Muscle layer of colon (tissue), 2 donors: ENCODE data around the gene FGD5.
"Not testable (repeated sequence)": the region's sequence is repeated elsewhere in the genome, so short reads cannot be mapped to it uniquely, and the experiment has no call there.

Source experiments
- H3K27ac ChIP-seq: one replicate; pipeline ENCODE4 v1.7.0; 2013; ENCODE audit warnings: low read depth, mild to moderate bottlenecking, low read length, moderate library complexity
- H3K27me3 ChIP-seq, 2 donors: one replicate each; pipeline ENCODE4 v1.7.0; 2013; ENCODE audit warnings: low read length in 2 of 2, mild to moderate bottlenecking in 2 of 2; ENCODE audit not compliant: insufficient read depth in 2 of 2, control insufficient read depth in 1 of 2
- H3K36me3 ChIP-seq: one replicate; pipeline ENCODE4 v1.7.0; 2013; ENCODE audit warnings: mild to moderate bottlenecking, low read length; ENCODE audit not compliant: insufficient read depth
- H3K4me1 ChIP-seq: one replicate; pipeline ENCODE4 v1.7.0; 2013; ENCODE audit warnings: mild to moderate bottlenecking, low read length; ENCODE audit not compliant: insufficient read depth
- H3K4me3 ChIP-seq, 2 donors: one replicate each; pipeline ENCODE4 v1.7.0; 2013; ENCODE audit warnings: low read length in 2 of 2, low read depth in 1 of 2, mild to moderate bottlenecking in 1 of 2, moderate library complexity in 1 of 2
- H3K9ac ChIP-seq: one replicate; pipeline ENCODE4 v1.7.0; 2013; ENCODE audit warnings: low read length
- H3K9me3 ChIP-seq: one replicate; pipeline ENCODE4 v1.7.0; 2013; ENCODE audit warnings: mild to moderate bottlenecking, low read length
- donor health status: abdominal sarcoma.
- donor health status: Adenocarcinoma of cecum.

The FGD5 gene

DNA sequence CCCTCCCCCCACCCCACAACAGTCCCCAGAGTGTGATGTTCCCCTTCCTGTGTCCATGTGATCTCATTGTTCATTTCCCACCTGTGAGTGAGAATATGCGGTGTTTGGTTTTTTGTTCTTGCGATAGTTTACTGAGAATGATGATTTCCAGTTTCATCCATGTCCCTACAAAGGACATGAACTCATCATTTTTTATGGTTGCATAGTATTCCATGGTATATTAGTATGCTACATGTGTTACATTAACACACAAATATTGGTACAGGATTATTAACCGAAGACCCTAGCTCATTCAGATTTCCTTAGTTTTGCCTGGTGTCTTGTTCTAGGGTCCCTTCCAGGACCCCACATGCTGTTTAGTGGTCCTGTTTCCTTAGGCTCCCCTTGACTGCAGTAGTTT lies 84.7 kb downstream of the FGD5 start:
- H3K27me3 ChIP-seq, H3K4me3 ChIP-seq, H3K4me1 ChIP-seq, H3K9ac ChIP-seq, H3K27ac ChIP-seq, H3K9me3 ChIP-seq, H3K36me3 ChIP-seq: not testable (repeated sequence)

DNA sequence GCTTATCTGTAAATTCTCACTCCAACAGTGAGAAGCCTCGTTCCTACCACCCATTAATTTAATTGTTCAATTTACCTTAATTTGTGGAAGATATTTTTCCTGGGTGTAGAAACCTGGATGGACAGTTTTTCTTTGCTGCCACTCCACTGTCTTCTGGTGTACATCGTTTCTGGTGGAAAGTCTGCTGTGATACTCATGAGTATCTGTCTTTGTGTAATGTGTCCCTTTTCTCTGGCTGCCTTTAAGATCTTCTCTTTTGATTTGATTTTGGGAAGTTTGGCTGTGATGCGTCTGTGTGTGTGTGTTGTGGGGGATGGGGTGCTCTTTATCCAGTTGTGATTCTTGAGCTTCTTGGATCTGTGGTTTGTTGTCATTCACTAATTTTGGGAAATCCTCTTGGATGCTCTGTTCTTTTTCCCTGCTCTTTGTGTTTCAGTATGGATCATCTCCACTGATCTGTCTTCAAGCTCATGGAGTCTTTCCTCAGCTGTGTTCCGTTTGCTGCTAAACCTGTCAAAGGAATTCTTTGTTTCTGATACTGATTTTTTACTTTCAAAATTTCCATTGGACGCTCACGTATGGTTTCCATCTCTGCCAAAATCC lies 86.4 kb downstream of the FGD5 start:
- H3K4me1 ChIP-seq = no peaks in the 10 kb centered on the region
- no peaks in the 10 kb centered on the region for H3K36me3 ChIP-seq
- no peaks in the 10 kb centered on the region for H3K9me3 ChIP-seq
- H3K27me3 ChIP-seq = no peaks in the 10 kb centered on the region
- H3K4me3 ChIP-seq = no peak overlapping the region
- H3K9ac ChIP-seq = no peak overlapping the region
- no peak overlapping the region for H3K27ac ChIP-seq

DNA sequence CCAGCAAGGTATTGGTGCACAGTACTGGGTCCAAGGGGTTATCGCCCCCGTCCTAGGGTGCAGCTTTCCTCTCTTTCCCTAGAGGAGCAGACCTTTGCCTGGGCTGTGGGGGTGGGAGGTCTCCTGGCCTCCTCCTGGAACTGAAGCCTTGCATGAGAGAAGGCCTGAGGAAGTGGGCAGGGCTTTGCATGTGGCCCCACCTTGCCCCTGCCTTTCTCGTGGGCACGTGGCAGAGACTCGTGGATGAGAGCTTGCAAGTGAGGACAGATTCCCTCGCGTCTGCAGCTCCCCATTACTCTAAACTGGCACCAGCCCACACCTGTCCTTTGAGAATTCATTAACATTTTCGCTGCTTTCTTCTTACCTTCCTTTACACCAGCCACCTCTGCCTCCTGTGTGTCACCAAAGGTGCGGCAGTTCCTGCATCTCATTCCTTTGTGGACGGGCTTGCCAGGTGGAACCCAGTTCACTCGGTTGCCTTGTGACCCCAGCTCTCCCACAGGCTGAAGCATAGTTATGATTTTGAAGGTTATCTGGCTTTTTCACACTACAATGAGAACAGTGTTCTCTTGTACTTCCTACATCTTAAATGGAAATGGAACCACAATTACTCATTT lies 87.7 kb downstream of the FGD5 start:
- Histone ChIP-seq H3K9me3 (no peaks in the 10 kb centered on the region), H3K27me3 (no peaks in the 10 kb centered on the region), H3K36me3 (no peaks in the 10 kb centered on the region), H3K9ac (no peak overlapping the region), H3K4me3 (no peak overlapping the region), H3K27ac (no peak overlapping the region), H3K4me1 (no peaks in the 10 kb centered on the region)

DNA sequence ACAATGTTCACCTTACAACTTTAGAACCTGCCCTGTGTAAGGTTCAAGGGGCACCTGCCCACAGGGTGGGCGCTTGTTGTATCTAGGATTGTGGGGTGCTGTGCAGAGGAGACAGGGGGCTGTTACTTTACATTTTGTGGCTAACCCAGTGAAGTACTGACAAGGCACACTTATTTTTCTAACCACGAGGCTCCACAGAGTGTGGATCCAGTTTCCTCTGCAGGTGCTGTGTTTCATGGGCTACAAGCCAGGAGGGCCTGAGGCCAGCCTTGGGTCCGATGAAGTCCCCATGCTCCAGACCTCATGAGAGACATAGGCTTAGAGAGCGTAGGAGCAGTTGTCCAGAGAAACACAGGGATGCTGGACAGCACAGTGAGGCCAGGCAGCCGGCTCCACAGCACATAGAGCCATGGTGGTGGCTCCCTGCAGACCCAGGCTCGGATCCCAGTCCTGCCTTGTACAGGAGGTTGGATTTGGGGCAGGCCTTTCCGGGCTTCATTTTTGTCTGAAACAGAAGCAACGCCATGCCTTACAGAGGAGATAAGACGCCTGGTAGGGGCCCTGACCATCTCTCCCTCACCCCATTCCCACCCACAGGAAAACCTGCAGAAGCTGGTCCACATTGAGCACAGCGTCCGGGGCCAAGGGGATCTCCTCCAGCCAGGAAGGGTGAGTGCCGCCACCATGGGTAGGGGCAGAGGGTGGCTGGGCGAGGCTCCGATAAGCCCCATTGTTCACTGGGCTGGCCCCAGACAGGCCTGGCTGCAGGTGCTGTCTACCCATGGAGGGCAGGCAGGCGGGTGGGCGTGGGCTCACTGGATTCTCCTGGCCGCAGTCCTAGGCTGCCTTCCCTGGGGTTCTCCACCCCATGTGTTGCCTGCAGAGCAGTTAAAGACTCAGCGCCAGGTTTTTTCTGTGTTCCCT lies 88.5 kb downstream of the FGD5 start:
- Histone ChIP-seq H3K9ac (no peak overlapping the region), H3K36me3 (no peaks in the 10 kb centered on the region), H3K27ac (no peak overlapping the region)

DNA sequence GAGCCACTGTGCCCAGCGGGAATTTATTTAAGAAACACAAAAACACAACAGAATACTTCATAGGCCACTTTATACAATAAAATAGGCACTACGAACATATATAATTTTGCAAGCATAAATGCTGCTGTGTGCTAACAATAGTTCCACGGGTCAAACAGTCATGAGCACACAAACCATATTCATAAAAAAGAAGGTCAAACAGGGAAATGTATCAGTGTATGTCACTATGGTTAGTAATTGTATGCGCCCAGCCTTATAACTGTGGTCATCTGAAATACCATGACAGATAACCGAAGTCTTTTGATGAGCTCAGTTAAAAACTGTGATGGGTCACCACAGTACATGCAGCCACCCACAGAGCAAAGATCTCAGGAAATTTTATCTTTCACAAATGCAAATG lies 90.5 kb downstream of the FGD5 start:
- H3K4me1 ChIP-seq = no peaks in the 10 kb centered on the region

More for the DNA sequence above, 88.5 kb downstream of the FGD5 start:
- Histone ChIP-seq H3K4me3 (no peak overlapping the region), H3K4me1 (no peaks in the 10 kb centered on the region), H3K9me3 (no peaks in the 10 kb centered on the region), H3K27me3 (no peaks in the 10 kb centered on the region)

DNA sequence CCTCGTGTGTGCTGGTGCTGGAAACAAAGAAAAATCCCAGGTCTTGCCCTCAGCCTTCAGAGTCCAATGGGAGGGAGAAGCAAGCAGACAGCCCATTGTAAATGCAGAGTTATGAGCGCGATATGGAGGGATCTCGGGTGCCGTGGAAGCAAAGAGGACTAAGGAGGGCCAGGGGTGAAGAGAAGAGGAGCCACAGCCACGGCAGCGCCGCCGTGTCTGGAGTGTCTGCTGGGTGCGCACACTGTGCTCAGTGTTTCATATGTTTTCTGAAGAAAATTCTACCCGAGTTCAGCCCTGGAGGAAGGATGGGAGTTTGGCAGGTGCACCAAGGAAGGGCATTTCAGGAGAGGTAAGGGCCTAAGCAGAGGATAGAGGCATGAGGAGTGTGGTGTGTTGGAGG lies 92.9 kb downstream of the FGD5 start:
- Histone ChIP-seq H3K4me1 (no peaks in the 10 kb centered on the region), H3K4me3 (no peak overlapping the region), H3K27me3 (peaks cover 0 to 3% of the 10 kb centered on the region in 2 donors)

More for the DNA sequence above, 90.5 kb downstream of the FGD5 start:
- Histone ChIP-seq H3K9me3 (no peaks in the 10 kb centered on the region), H3K4me3 (no peak overlapping the region), H3K36me3 (no peaks in the 10 kb centered on the region), H3K27ac (no peak overlapping the region), H3K9ac (no peak overlapping the region), H3K27me3 (peaks cover 0 to 3% of the 10 kb centered on the region in 2 donors)

DNA sequence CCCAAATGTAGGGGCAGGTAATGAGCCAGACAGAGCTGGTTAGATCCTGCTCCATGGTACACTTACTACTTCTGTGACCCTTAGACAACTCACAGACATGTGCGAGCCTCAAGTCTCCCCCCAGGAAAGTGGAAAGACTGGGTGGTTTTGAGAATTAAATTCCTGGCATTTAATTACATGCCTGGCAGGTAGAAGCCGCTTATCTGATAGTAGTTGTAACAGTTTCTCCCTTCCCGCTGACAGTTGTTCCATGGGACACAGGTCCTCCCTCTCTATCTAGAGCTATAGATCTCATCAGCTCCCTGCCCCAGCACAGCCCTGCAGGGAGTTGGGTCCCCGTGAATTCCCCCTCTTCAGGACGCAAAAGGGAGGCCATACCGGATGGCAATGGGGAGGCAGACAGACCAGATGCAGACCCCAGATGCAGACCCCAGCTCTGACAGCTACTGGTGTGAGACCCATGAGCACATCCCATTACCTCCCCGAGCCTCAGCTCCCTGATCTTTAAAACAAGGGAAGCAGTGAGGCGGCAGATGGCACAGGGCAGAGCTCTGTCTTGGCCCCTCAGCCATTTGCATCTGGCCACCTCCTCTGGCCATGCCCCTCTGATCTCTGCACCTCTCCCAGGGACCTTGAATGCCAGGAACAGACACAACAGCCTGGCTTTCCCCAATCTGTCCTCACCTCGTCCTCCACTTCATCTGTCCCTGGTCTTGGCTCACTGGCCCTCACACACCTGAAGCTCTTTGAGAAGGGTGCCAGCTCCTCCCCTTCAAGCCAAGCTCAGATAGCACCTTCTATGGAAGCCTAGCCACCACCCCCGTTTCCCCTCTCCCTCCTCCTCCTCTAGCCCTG lies 94.5 kb downstream of the FGD5 start:
- Histone ChIP-seq H3K9ac (no peak overlapping the region), H3K27me3 (peaks cover 0 to 3% of the 10 kb centered on the region in 2 donors), H3K27ac (no peak overlapping the region), H3K4me3 (no peak overlapping the region), H3K36me3 (no peaks in the 10 kb centered on the region), H3K9me3 (no peaks in the 10 kb centered on the region), H3K4me1 (no peaks in the 10 kb centered on the region)

More for the DNA sequence above, 92.9 kb downstream of the FGD5 start:
- H3K9me3 ChIP-seq = no peaks in the 10 kb centered on the region
- no peak overlapping the region for H3K9ac ChIP-seq
- no peaks in the 10 kb centered on the region for H3K36me3 ChIP-seq
- H3K27ac ChIP-seq = no peak overlapping the region

DNA sequence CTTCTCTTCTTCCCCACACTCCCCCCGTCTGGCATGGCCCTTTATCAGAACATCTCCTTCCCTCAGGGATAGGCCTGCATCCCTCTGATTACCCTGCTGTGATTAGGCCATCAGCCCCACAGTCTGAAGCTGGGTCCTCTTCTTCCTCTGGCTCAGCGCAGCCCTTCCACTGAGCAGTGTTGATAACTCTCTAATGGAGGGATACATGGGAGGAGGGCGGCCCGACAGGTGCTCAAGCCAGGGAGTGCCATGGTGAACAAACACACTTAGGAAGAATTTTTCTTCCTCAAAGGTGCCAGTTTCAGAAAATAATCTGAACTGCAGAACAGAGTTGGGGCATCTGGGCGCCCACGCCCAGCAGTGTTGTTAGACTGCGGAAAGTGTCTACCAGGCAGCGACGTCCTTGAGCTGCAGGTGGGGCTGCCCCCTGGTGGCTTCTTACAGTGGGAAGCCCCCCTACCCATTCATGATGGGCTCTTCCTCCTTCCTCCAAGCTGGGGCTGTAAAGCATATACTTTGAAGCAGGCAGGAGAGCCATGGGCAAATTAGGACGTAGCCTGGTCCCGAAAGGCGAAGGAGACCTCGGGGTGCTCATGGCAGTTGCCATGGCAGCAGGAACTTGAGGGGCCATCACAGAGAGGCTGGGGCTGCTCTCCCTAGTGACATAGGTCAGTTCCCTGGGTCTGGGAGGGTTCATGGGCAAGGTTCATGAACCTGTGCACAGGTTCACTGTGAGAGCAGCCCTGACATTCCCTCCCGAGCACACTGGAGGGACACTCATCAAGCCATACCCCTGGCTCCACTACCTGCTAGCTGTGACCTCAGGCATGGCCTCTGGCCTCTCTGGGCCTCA lies 95.4 kb downstream of the FGD5 start:
- Histone ChIP-seq H3K9me3 (no peaks in the 10 kb centered on the region), H3K4me1 (no peaks in the 10 kb centered on the region), H3K27ac (no peak overlapping the region), H3K36me3 (no peaks in the 10 kb centered on the region), H3K4me3 (no peak overlapping the region), H3K27me3 (peaks cover 0 to 3% of the 10 kb centered on the region in 2 donors), H3K9ac (no peak overlapping the region)

DNA sequence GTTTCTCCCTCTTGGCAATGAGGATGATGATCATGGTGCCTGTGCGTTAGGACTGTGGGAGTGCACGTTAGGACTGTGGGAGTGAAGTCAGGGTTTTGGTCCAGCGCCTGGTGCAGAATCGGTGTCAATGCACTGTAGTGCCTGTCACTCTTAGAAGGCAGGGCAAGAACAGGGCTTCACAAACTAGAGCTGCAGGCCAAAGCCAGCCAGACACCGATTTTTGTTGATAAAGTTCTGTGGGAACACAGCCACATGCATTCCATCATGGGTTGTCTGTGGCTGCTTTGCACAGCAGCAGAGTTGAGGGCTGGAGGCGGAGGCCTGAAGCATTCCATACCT lies 96.0 kb downstream of the FGD5 start:
- Histone ChIP-seq H3K27me3 (peaks cover 0 to 3% of the 10 kb centered on the region in 2 donors), H3K9ac (no peak overlapping the region)

DNA sequence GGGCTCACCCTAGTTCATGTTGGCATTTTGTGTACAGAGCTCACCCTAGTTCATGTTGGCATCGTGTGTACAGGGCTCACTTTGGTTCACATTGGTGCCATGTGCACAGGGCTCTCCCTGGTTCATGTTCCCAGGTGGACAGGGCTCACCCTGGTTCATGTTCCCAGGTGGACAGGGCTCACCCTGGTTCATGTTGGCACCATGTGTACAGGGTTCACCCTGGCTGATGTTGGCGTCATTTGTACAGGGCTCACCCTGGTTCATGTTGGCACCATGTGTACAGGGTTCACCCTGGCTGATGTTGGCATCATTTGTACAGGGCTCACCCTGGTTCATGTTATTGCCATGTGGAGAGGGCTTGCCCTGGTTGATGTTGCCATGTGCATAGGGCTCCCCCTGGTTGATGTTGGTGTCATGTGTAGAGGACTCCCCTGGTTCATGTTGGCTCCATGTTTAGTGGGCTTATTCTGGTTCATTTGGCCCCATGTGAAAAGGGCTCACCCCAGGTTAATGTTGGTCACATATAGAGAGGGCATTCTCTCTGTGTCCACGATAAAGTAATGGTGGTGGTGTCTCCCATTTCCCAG lies 97.0 kb downstream of the FGD5 start:
- H3K27ac ChIP-seq = no peak overlapping the region
- H3K36me3 ChIP-seq = no peaks in the 10 kb centered on the region
- no peak overlapping the region for H3K4me3 ChIP-seq
- H3K9me3 ChIP-seq = no peaks in the 10 kb centered on the region
- H3K4me1 ChIP-seq = no peaks in the 10 kb centered on the region
- H3K9ac ChIP-seq = no peak overlapping the region
- peaks cover 0 to 6% of the 10 kb centered on the region in 2 donors for H3K27me3 ChIP-seq

More for the DNA sequence above, 96.0 kb downstream of the FGD5 start:
- Histone ChIP-seq H3K4me3 (no peak overlapping the region), H3K4me1 (no peaks in the 10 kb centered on the region), H3K9me3 (no peaks in the 10 kb centered on the region), H3K27ac (no peak overlapping the region), H3K36me3 (no peaks in the 10 kb centered on the region)
